ENCODE data around the gene UBASH3B.
"Not testable (repeated sequence)": the region's sequence is repeated elsewhere in the genome, so short reads cannot be mapped to it uniquely, and the experiment has no call there.

UBASH3B gene

GRCh38 chr11:122815900-122816299, 160.4 kb downstream of the UBASH3B start:
- DNase-seq (ENCODE audit: low spot score): no peak
- in situ Hi-C loops (cut with MboI; ENCODE audit: low sequenced_read_pairs, unreplicated experiment): no loop called here
- TF ChIP-seq, protein P1, sequence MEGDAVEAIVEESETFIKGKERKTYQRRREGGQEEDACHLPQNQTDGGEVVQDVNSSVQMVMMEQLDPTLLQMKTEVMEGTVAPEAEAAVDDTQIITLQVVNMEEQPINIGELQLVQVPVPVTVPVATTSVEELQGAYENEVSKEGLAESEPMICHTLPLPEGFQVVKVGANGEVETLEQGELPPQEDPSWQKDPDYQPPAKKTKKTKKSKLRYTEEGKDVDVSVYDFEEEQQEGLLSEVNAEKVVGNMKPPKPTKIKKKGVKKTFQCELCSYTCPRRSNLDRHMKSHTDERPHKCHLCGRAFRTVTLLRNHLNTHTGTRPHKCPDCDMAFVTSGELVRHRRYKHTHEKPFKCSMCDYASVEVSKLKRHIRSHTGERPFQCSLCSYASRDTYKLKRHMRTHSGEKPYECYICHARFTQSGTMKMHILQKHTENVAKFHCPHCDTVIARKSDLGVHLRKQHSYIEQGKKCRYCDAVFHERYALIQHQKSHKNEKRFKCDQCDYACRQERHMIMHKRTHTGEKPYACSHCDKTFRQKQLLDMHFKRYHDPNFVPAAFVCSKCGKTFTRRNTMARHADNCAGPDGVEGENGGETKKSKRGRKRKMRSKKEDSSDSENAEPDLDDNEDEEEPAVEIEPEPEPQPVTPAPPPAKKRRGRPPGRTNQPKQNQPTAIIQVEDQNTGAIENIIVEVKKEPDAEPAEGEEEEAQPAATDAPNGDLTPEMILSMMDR (IDR thresholded peaks at IDR 0.05; ENCODE audit: borderline replicate concordance, control extremely low read depth, extremely low read depth, insufficient read depth, missing control alignments): no peak

DNA sequence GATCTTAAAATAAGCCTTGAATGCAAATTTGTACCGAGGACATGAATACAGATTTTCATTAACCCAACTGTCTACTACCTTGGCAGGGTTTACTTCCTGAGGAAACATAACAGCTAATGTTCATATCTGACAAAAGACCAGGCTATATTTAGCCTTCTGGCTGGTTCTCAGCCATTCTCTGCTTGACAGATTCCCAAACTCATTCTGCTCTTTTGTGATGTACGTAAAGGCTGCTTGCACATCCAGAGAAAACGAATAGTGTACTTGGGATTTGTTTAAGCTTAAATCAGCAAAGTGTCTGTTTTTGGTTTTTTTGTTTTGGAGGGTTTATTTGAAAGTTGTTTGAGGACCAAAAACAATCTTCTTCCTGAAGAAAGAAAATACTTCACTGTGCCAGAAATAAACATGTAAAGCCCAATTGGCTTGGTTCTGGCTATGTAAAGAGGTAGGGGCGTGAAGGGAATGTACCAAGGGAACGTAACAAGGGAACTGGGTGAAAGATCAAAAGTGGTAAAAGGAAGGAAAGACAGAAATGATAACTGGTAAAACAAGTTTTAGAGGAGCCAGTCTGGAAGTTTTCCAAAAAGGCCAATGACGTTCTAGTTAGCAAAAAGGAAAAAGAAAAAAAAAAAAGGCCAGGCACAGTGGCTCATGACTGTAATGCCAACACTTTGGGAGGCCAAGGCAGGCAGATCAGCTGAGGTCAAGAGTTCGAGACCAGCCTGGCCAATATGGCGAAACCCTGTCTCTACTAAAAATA, 161.4 kb downstream of the UBASH3B start:
- DNase-seq (ENCODE audit: low spot score): no peak
- TF ChIP-seq, protein P1 (IDR thresholded peaks at IDR 0.05; ENCODE audit: borderline replicate concordance, control extremely low read depth, extremely low read depth, insufficient read depth, missing control alignments): no peak
- in situ Hi-C loops (cut with MboI; ENCODE audit: low sequenced_read_pairs, unreplicated experiment): no loop called here

DNA sequence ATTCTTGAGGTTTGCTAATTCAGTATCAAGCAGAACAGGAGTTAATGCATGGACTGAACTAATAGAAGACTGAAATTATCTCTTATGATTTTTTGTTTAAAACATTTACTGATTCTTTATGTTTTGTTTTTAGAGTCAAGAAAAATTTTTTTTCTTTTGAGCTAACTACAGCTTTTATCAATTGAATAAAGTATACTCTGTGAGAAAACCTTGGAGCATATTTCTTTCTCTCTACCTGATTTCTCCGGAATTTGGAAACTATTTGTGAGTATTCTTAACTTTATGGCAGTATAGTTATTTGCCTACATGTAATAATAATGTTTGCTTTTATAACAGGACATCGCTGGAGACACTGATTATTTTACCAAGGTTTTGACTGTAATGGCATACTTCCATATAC, 164.6 kb downstream of the UBASH3B start:
- TF ChIP-seq, protein P1 (IDR thresholded peaks at IDR 0.05; ENCODE audit: borderline replicate concordance, control extremely low read depth, extremely low read depth, insufficient read depth, missing control alignments): no peak
- no peak for DNase-seq (ENCODE audit: low spot score)
- in situ Hi-C loops (cut with MboI; ENCODE audit: low sequenced_read_pairs, unreplicated experiment): no loop called here

DNA sequence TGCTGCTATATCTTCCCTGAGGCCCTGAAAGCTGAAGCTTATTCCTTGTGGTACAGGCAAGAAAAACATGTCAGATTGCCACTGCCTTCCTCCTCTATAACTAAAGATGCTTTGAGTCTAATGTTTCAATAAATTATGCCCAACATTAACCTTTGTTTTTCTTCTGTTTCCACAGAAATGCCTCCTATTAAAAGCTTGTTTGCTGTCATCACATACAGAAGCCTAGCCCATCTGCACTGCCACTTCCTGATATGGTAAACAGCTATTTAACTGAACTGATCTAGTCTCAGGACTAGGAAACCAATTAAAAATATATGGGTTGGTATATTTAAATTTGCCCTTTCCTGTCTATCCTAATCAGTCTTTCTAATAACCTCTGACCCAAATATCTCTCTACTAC, 165.6 kb downstream of the UBASH3B start:
- DNase-seq (ENCODE audit: low spot score): no peak
- in situ Hi-C loops (cut with MboI; ENCODE audit: low sequenced_read_pairs, unreplicated experiment): no loop called here
- TF ChIP-seq, protein P1 (IDR thresholded peaks at IDR 0.05; ENCODE audit: borderline replicate concordance, control extremely low read depth, extremely low read depth, insufficient read depth, missing control alignments): no peak

- in situ Hi-C loops (cut with MboI; ENCODE audit: low sequenced_read_pairs, unreplicated experiment): no loop called here
- TF ChIP-seq, protein P1 (IDR thresholded peaks at IDR 0.05; ENCODE audit: borderline replicate concordance, control extremely low read depth, extremely low read depth, insufficient read depth, missing control alignments): no peak
- DNase-seq (ENCODE audit: low spot score): no peak
Observed at GRCh38 chr11:122822241-122822640, 166.7 kb downstream of the UBASH3B start.

DNA sequence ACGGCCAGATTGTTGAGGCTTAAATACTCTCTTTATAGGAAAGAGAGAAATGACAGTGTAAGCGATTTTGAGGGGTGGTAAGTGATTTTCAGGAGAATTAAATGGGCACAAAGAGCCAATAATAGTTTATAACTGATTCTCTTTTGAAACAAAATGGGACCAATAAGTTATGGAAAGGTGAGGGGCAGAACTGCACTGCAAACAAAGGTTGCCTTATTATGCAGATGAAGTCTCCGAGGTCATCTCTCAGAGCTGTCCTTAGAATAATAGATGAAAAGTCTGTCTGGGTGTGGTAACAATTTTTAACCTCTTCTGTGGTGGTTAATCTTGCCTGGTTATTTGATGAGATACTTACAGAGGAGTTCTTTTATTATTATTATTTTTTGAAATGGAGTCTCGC, 168.0 kb downstream of the UBASH3B start:
- no peak for DNase-seq (ENCODE audit: low spot score)
- TF ChIP-seq, protein P1 (IDR thresholded peaks at IDR 0.05; ENCODE audit: borderline replicate concordance, control extremely low read depth, extremely low read depth, insufficient read depth, missing control alignments): no peak
- in situ Hi-C loops (cut with MboI; ENCODE audit: low sequenced_read_pairs, unreplicated experiment): no loop called here

GRCh38 chr11:122829371-122829770, 173.8 kb downstream of the UBASH3B start:
- in situ Hi-C loops (cut with MboI; ENCODE audit: low sequenced_read_pairs, unreplicated experiment); DNase-seq (ENCODE audit: low spot score): not testable (repeated sequence)

GRCh38 chr11:122832297-122832696, 176.8 kb downstream of the UBASH3B start:
- in situ Hi-C loops (cut with MboI; ENCODE audit: low sequenced_read_pairs, unreplicated experiment); DNase-seq (ENCODE audit: low spot score): not testable (repeated sequence)

All from GM13976 (cell line).